BE2C (cell line): ENCODE measurements around the gene PELI1.

ENCODE experiments used
- DNase-seq: peaks from one replicate; pipeline ENCODE4 v3.0.0-alpha.2; 2020
- H3K27me3 ChIP-seq: fragments of 250-450 bp; sonication (Bioruptor Pico); 2 replicates; pipeline ENCODE4 v1.5.1; 2020; ENCODE audit warnings: mild to moderate bottlenecking
- H3K36me3 ChIP-seq: fragments of 250-450 bp; sonication (Bioruptor Pico); 2 replicates; pipeline ENCODE4 v1.5.1; 2020; ENCODE audit warnings: mild to moderate bottlenecking
- H3K4me1 ChIP-seq: fragments of 250-450 bp; sonication (Bioruptor Pico); 2 replicates; pipeline ENCODE4 v1.5.1; 2020
- H3K4me3 ChIP-seq: 2 replicates; pipeline ENCODE4 v1.5.1; 2011; ENCODE audit warnings: low read depth, low read length
- H3K9me3 ChIP-seq: fragments of 250-450 bp; sonication (Bioruptor Pico); 2 replicates; pipeline ENCODE4 v1.5.1; 2020
- TF ChIP-seq, protein P1 (sequence below): IDR thresholded peaks from 2 replicates; pipeline ENCODE4 v1.5.1; 2012; ENCODE audit warnings: mild to moderate bottlenecking, low read depth, low read length

Gene PELI1

DNA sequence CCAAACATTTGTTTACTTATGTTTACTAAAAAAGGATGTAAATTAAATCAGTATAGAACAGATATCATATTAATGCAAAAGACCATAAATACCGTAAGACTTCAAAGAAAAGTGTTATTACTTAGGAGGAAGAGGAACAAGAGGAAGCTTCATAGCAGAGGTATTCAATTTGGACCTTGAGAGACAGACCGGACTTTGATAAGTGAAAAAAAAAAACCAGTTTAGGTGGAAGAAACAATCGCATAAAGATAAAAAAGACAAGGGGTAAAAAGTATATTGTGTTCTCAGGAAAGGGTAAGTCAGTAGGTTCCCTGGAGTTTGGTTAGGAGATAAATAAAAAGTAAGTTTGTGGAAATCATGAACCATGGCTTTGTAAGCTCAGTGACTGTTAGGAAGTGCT lies 17.6 kb downstream of the PELI1 start:
- H3K36me3 ChIP-seq, result no peaks in the 10 kb centered on the region
- H3K4me1 ChIP-seq, result no peaks in the 10 kb centered on the region
- DNase-seq, result no peak
- H3K9me3 ChIP-seq, result no peaks in the 10 kb centered on the region
- H3K4me3 ChIP-seq, result no peak overlapping the region
- H3K27me3 ChIP-seq, result no peaks in the 10 kb centered on the region
- TF ChIP-seq, protein P1, sequence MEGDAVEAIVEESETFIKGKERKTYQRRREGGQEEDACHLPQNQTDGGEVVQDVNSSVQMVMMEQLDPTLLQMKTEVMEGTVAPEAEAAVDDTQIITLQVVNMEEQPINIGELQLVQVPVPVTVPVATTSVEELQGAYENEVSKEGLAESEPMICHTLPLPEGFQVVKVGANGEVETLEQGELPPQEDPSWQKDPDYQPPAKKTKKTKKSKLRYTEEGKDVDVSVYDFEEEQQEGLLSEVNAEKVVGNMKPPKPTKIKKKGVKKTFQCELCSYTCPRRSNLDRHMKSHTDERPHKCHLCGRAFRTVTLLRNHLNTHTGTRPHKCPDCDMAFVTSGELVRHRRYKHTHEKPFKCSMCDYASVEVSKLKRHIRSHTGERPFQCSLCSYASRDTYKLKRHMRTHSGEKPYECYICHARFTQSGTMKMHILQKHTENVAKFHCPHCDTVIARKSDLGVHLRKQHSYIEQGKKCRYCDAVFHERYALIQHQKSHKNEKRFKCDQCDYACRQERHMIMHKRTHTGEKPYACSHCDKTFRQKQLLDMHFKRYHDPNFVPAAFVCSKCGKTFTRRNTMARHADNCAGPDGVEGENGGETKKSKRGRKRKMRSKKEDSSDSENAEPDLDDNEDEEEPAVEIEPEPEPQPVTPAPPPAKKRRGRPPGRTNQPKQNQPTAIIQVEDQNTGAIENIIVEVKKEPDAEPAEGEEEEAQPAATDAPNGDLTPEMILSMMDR, result no peak

DNA sequence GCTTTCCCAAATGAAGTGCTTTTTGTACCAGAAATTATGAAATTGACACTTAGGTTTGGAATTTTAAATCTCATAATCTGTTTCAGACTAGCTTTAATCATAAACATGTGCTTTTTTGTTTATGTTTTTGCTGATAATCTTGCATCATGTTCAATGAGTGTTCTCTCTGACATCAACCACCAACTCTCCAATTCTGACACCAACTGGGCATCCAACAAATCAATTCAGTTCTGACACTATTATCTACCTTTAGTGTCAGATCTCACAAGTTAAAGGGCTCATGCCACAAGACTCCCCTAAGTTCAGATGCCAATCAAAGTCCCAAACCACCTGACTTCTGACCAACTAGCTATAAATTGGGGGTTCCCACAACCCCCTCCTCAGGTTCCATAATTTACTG lies 19.6 kb downstream of the PELI1 start:
- no peaks in the 10 kb centered on the region for H3K4me1 ChIP-seq
- DNase-seq, result no peak
- H3K4me3 ChIP-seq, result no peak overlapping the region
- H3K27me3 ChIP-seq, result no peaks in the 10 kb centered on the region
- H3K36me3 ChIP-seq, result no peaks in the 10 kb centered on the region
- H3K9me3 ChIP-seq, result no peaks in the 10 kb centered on the region
- TF ChIP-seq, protein P1, result no peak

DNA sequence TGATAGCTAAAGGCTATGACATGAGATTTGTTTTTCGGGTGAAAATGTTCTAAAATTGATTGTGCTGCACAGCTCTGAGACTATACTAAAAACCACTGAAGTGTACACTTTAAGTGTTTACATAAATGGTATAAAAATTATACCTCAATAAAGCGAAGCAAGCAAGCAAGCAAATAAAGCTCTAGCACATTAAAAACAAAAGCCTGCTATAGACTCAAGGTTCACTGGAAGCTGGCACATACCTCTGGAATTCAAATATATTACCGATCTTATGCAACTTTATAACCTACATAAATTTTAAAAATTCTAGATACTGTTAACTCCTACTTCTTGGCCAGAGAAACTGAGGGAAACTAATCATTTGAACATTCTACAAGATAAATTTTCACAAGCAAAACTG lies 20.1 kb downstream of the PELI1 start:
- H3K36me3 ChIP-seq, result no peaks in the 10 kb centered on the region
- TF ChIP-seq, protein P1, result no peak
- no peaks in the 10 kb centered on the region for H3K9me3 ChIP-seq

DNA sequence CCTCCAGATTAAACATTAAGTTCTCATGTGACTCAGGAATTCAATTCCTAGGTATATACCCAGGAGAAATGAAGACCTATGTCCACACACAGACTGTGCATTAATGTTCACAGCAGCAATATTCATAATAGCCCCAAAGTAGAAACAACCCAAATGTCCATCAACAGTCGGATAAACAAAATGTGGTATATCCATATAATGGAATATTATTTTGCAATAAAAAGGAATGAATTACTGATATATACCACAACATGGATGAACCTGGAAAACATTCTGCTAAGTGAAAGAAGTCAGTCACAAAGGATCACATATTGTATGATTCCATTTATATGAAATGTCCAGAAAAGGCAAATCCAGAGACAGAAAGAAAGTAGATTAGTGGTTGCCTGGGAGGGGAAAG lies 20.5 kb downstream of the PELI1 start:
- no peaks in the 10 kb centered on the region for H3K27me3 ChIP-seq
- H3K9me3 ChIP-seq, result no peaks in the 10 kb centered on the region
- H3K4me1 ChIP-seq, result no peaks in the 10 kb centered on the region
- no peak for DNase-seq
- H3K36me3 ChIP-seq, result no peaks in the 10 kb centered on the region
- TF ChIP-seq, protein P1, result no peak
- no peak overlapping the region for H3K4me3 ChIP-seq

More for the DNA sequence above, 20.1 kb downstream of the PELI1 start:
- Histone ChIP-seq H3K4me3 (no peak overlapping the region), H3K4me1 (no peaks in the 10 kb centered on the region), H3K27me3 (no peaks in the 10 kb centered on the region)
- DNase-seq, result no peak

DNA sequence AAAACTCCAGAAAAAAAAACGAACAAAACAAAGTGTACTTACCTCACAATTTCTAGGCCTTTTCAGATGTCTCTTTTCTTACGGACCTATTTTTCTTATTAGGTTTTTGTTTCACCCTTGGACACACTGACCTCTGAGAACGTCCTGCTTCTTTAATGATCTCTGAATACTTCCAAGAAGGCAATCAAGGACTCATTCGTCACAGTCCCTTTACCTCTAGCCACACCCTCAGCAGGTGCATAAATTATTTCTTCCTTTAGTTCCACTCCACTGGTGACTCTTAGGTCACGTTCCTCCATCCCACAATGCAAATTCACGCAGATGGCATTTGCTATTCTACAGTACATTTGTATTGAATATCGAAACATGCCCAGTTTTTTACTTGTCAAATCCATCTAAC lies 21.9 kb downstream of the PELI1 start:
- no peaks in the 10 kb centered on the region for H3K27me3 ChIP-seq

DNA sequence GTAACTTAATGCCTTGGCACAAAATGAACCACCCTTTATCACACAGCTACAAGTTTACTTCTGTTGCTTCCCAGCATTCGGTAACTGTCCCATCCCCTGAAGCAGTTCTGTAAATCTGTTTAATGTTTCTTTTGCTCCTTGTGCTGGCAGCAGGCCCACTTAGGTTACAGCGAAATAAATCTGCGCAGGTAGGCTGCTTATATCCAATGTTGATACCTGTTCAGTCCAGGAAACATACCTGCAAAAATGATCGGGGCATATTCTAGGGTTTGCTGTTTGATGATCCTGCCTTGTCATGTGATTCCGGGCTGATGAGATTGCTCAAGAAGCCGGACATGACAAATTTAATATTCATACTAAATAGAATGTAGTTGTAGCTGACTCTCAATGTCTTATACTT lies 23.3 kb downstream of the PELI1 start:
- Histone ChIP-seq H3K9me3 (no peaks in the 10 kb centered on the region), H3K4me3 (no peak overlapping the region), H3K4me1 (no peaks in the 10 kb centered on the region), H3K27me3 (no peaks in the 10 kb centered on the region), H3K36me3 (no peaks in the 10 kb centered on the region)
- TF ChIP-seq, protein P1, result no peak
- DNase-seq, result no peak

More for the DNA sequence above, 21.9 kb downstream of the PELI1 start:
- Histone ChIP-seq H3K9me3 (no peaks in the 10 kb centered on the region), H3K36me3 (no peaks in the 10 kb centered on the region), H3K4me3 (no peak overlapping the region), H3K4me1 (no peaks in the 10 kb centered on the region)
- no peak for DNase-seq
- TF ChIP-seq, protein P1, result no peak
